HG02588 (cell line): ENCODE results near the gene DDX54.
"Not testable (repeated sequence)": the region's sequence is repeated elsewhere in the genome, so short reads cannot be mapped to it uniquely, and the experiment has no call there.

ENCODE experiments used
- ATAC-seq: cut with Tn5 transposase; IDR thresholded peaks from one replicate; pipeline ENCODE4 v1.9.1; 2021; ENCODE audit warnings: mild to moderate bottlenecking, moderate library complexity; ENCODE audit not compliant: unreplicated experiment

The DDX54 gene

GRCh38 chr12:113220593-113221180 lies 35.4 kb upstream of the DDX54 start:
- no peak for ATAC-seq

GRCh38 chr12:113216027-113216426 lies 30.7 kb upstream of the DDX54 start:
- no peak for ATAC-seq

GRCh38 chr12:113214895-113215400 lies 29.7 kb upstream of the DDX54 start:
- peak; percentile 56 for ATAC-seq

GRCh38 chr12:113211160-113211559 lies 25.9 kb upstream of the DDX54 start:
- ATAC-seq, result no peak

- peak; percentile 78 for ATAC-seq
Observed at GRCh38 chr12:113208041-113208934, 23.0 kb upstream of the DDX54 start.

GRCh38 chr12:113207613-113208040 lies 22.3 kb upstream of the DDX54 start:
- ATAC-seq, result no peak

GRCh38 chr12:113206802-113207201 lies 21.5 kb upstream of the DDX54 start:
- not testable (repeated sequence) for ATAC-seq

- ATAC-seq, result no peak
Observed at GRCh38 chr12:113204804-113205203, 19.5 kb upstream of the DDX54 start.

GRCh38 chr12:113203852-113204760 lies 18.8 kb upstream of the DDX54 start:
- ATAC-seq, result no peak

- ATAC-seq, result no peak
Observed at GRCh38 chr12:113202300-113203075, 17.2 kb upstream of the DDX54 start.

GRCh38 chr12:113201187-113202177 lies 16.2 kb upstream of the DDX54 start:
- no peak for ATAC-seq

- no peak for ATAC-seq
Observed at GRCh38 chr12:113200021-113200797, 14.9 kb upstream of the DDX54 start.

GRCh38 chr12:113198296-113198695 lies 13.0 kb upstream of the DDX54 start:
- no peak for ATAC-seq

GRCh38 chr12:113197518-113198077 lies 12.3 kb upstream of the DDX54 start:
- no peak for ATAC-seq

GRCh38 chr12:113196990-113197389 lies 11.7 kb upstream of the DDX54 start:
- peak; percentile 75 for ATAC-seq

GRCh38 chr12:113196582-113196981 lies 11.3 kb upstream of the DDX54 start:
- no peak for ATAC-seq

- no peak for ATAC-seq
Observed at GRCh38 chr12:113195598-113195997, 10.3 kb upstream of the DDX54 start.

- no peak for ATAC-seq
Observed at GRCh38 chr12:113194971-113195391, 9.7 kb upstream of the DDX54 start.
